ENCODE data around the gene XAB2.

GRCh38 chr19:7619671-7620441 lies 9.5 kb downstream of the XAB2 start:
- TF ChIP-seq CTCF (IDR thresholded peaks at IDR 0.05) (no peak), EZH2 (IDR thresholded peaks at IDR 0.05; ENCODE audit: borderline replicate concordance, insufficient read depth, low read depth, low read length, poor library complexity, severe bottlenecking) (no peak)

Measured in B cell (primary cell).